HCT116 (cell line): Measurements from ENCODE around the gene ANKS1A. TPM values are rescaled to one million over a fixed set of nuclear protein-coding genes. Genes with fewer than 3 reads are reported as not detected.

Source experiments
- ATAC-seq: fragments of 200-7000 bp; cut with Tn5 transposase; 2 replicates; pipeline ENCODE4 v1.9.1; 2020; ENCODE audit warnings: mild to moderate bottlenecking, moderate library complexity
- BruUV-seq: library from RNA; stranded (reverse); fragments of 400-500 nt; replicated peaks from 2 replicates; lab custom pipeline; 2021; lab: Mats Ljungman, UMichigan
- CTCF ChIA-PET: fragments of 300-600 bp; sonication (Branson Sonifier 250); formaldehyde crosslinking; loops from one replicate; lab custom pipeline; 2021; ENCODE audit warnings: antibody characterized with exemption; lab: Charles Lee
- POLR2A ChIA-PET: fragments of 300-600, 350-600 bp; sonication (Branson Sonifier 250); formaldehyde crosslinking; loops from one replicate; lab custom pipeline; 2021; ENCODE audit warnings: antibody characterized with exemption; lab: Charles Lee
- RAD21 ChIA-PET, 2 experiments: fragments of 300-600 bp; sonication (Branson Sonifier 250); formaldehyde crosslinking; loops; one replicate each; lab custom pipeline; 2023; ENCODE audit warnings: low total read pairs in 2 of 2; ENCODE audit not compliant: uncharacterized antibody in 2 of 2, unreplicated experiment in 2 of 2, low non-redundant PET in 1 of 2; lab: Charles Lee
- DNase-seq: peaks from one replicate; pipeline ENCODE4 v3.0.0-alpha.2; 2010; ENCODE audit warnings: low read depth, low spot score
- H2AFZ ChIP-seq: fragments of 200-600 bp; shearing (Covaris generic), sonication (generic); 2 replicates; pipeline ENCODE4 v1.6.1; 2017; ENCODE audit warnings: low read depth, mixed run types, mixed read lengths, antibody characterized with exemption, low read length; ENCODE audit not compliant: poor library complexity, severe bottlenecking
- H3K27ac ChIP-seq: 2 replicates; pipeline ENCODE4 v1.5.1; 2012; ENCODE audit warnings: low read depth, low read length
- H3K27me3 ChIP-seq: fragments of 200-600 bp; sonication (generic); 2 replicates; pipeline ENCODE4 v1.6.1; 2016; ENCODE audit warnings: mixed run types, low read length, mixed read lengths; ENCODE audit not compliant: insufficient read depth
- H3K36me3 ChIP-seq, 2 experiments: fragments of 200-500 bp in 1 of 2; fragments of 200-600 bp in 1 of 2; sonication (Bioruptor generic) in 1 of 2; sonication (generic) in 1 of 2; 2 replicates each; pipeline versions ENCODE4 v1.5.1 to v1.6.1; 2014 to 2016; ENCODE audit warnings: low read length in 2 of 2, inconsistent platforms in 1 of 2, mixed read lengths in 1 of 2, mixed run types in 1 of 2; ENCODE audit not compliant: insufficient read depth in 2 of 2, control insufficient read depth in 1 of 2
- H3K4me1 ChIP-seq, 2 experiments: fragments of 200-600 bp in 1 of 2; sonication (generic) in 1 of 2; 2 replicates each; pipeline versions ENCODE4 v1.5.1 to v1.6.1; 2012 to 2017; ENCODE audit warnings: low read length in 2 of 2, inconsistent platforms in 1 of 2, mild to moderate bottlenecking in 1 of 2, mixed read lengths in 1 of 2, mixed run types in 1 of 2, moderate library complexity in 1 of 2; ENCODE audit not compliant: insufficient read depth in 2 of 2, control insufficient read depth in 1 of 2
- H3K4me2 ChIP-seq: fragments of 200-600 bp; sonication (generic); 2 replicates; pipeline ENCODE4 v1.6.1; 2017; ENCODE audit warnings: mixed run types, low read length, mixed read lengths
- H3K4me3 ChIP-seq, 2 experiments: fragments of 200-600 bp in 1 of 2; sonication (generic) in 1 of 2; replicated peaks in 1 of 2; 2 replicates each; pipeline ENCODE4 v1.5.1; 2011 to 2016; ENCODE audit warnings: low read length in 2 of 2, control low read depth in 1 of 2, low read depth in 1 of 2, mild to moderate bottlenecking in 1 of 2, mixed read lengths in 1 of 2, mixed run types in 1 of 2
- H3K79me2 ChIP-seq: fragments of 200-600 bp; sonication (generic); 2 replicates; pipeline ENCODE4 v1.6.1; 2017; ENCODE audit warnings: mild to moderate bottlenecking, mixed run types, low read length, moderate library complexity, mixed read lengths; ENCODE audit not compliant: insufficient read depth
- H3K9ac ChIP-seq: fragments of 200-600 bp; sonication (generic); 2 replicates; pipeline ENCODE4 v1.6.1; 2016; ENCODE audit warnings: low read length, mixed read lengths
- H3K9me2 ChIP-seq: fragments of 200-600 bp; sonication (generic), shearing (Covaris generic); 2 replicates; pipeline ENCODE4 v1.6.1; 2017; ENCODE audit warnings: mixed run types, mild to moderate bottlenecking, moderate library complexity; ENCODE audit not compliant: insufficient read depth
- H3K9me3 ChIP-seq, 2 experiments: fragments of 200-500 bp in 1 of 2; fragments of 200-600 bp in 1 of 2; sonication (Bioruptor generic) in 1 of 2; sonication (generic) in 1 of 2; 2 replicates each; pipeline ENCODE4 v1.6.1; 2014 to 2017; ENCODE audit warnings: low read length in 2 of 2, mixed read lengths in 2 of 2, inconsistent platforms in 1 of 2, low read depth in 1 of 2, mild to moderate bottlenecking in 1 of 2, mixed run types in 1 of 2, moderate library complexity in 1 of 2; ENCODE audit not compliant: control insufficient read depth in 1 of 2, insufficient read depth in 1 of 2
- H4K20me1 ChIP-seq: fragments of 200-600 bp; sonication (generic), shearing (Covaris generic); 2 replicates; pipeline ENCODE4 v1.6.1; 2017; ENCODE audit warnings: mixed run types, mild to moderate bottlenecking, moderate library complexity; ENCODE audit not compliant: insufficient read depth
- CBX3 ChIP-seq: IDR thresholded peaks from 2 replicates; pipeline ENCODE4 v1.6.1; 2012; ENCODE audit warnings: low read depth
- CEBPB ChIP-seq: IDR thresholded peaks from 2 replicates; pipeline ENCODE4 v1.6.1; 2012; ENCODE audit warnings: low read depth
- EGR1 ChIP-seq: IDR thresholded peaks from 2 replicates; pipeline ENCODE4 v1.6.1; 2012; ENCODE audit warnings: low read depth
- EZH2 ChIP-seq: fragments of 200-600 bp; sonication (generic); IDR thresholded peaks from 2 replicates; pipeline ENCODE4 v1.6.1; 2017; ENCODE audit warnings: antibody characterized with exemption, mixed run types
- EZH2phosphoT487 ChIP-seq: fragments of 200-600 bp; IDR thresholded peaks from 2 replicates; pipeline ENCODE4 v1.6.1; 2018; ENCODE audit warnings: antibody characterized with exemption, borderline replicate concordance
- FOSL1 ChIP-seq: IDR thresholded peaks from 2 replicates; pipeline ENCODE4 v1.6.1; 2012; ENCODE audit warnings: low read depth
- POLR2A ChIP-seq: IDR thresholded peaks from 2 replicates; pipeline ENCODE4 v1.7.0; 2011; ENCODE audit warnings: borderline replicate concordance; ENCODE audit not compliant: insufficient read depth, insufficient read length; ENCODE audit errors: extremely low read depth
- POLR2AphosphoS5 ChIP-seq: IDR thresholded peaks from 2 replicates; pipeline ENCODE4 v1.6.1; 2011; ENCODE audit warnings: mild to moderate bottlenecking, low read depth, low read length, moderate library complexity
- RAD21 ChIP-seq: IDR thresholded peaks from 2 replicates; pipeline ENCODE4 v1.6.1; 2012; ENCODE audit warnings: low read depth, mild to moderate bottlenecking
- SIN3A ChIP-seq: IDR thresholded peaks from 2 replicates; pipeline ENCODE4 v1.6.1; 2012; ENCODE audit warnings: low read depth
- SP1 ChIP-seq: IDR thresholded peaks from 2 replicates; pipeline ENCODE4 v1.6.1; 2012; ENCODE audit warnings: low read depth
- SRF ChIP-seq: IDR thresholded peaks from 2 replicates; pipeline ENCODE4 v1.6.1; 2012; ENCODE audit warnings: low read depth
- ZFX ChIP-seq: fragments of 450-650 bp; IDR thresholded peaks from 2 replicates; pipeline ENCODE4 v1.6.1; 2017
- ZNF274 ChIP-seq: fragments of 200-500 bp; sonication (Bioruptor generic); IDR thresholded peaks from 2 replicates; pipeline ENCODE4 v1.6.1; 2014; ENCODE audit warnings: mild to moderate bottlenecking, low read depth, low read length, inconsistent platforms
- intact Hi-C: fragments of 100-400 bp; cut with micrococcal nuclease; formaldehyde crosslinking; loops from 2 replicates; pipeline ENCODE4 v1.10.0; 2022
- total RNA-seq: library from RNA; stranded (reverse); gene quantifications from one replicate; pipeline ENCODE4 v1.2.1, GENCODE V29; 2021; ENCODE audit not compliant: unreplicated experiment
- TF ChIP-seq, protein P1 (sequence below): IDR thresholded peaks from 2 replicates; pipeline ENCODE4 v1.6.1; 2011; ENCODE audit warnings: mild to moderate bottlenecking, low read length, moderate library complexity; ENCODE audit not compliant: insufficient replicate concordance; ENCODE audit errors: extremely low read depth
- TF ChIP-seq, protein P2 (sequence below): IDR thresholded peaks from 2 replicates; pipeline ENCODE4 v1.6.1; 2012
- TF ChIP-seq, protein P3 (sequence below): IDR thresholded peaks from 2 replicates; pipeline ENCODE4 v1.6.1; 2012

Gene ANKS1A
- total RNA-seq, 1 experiment from 2014 or later, result 20.6 TPM

DNA sequence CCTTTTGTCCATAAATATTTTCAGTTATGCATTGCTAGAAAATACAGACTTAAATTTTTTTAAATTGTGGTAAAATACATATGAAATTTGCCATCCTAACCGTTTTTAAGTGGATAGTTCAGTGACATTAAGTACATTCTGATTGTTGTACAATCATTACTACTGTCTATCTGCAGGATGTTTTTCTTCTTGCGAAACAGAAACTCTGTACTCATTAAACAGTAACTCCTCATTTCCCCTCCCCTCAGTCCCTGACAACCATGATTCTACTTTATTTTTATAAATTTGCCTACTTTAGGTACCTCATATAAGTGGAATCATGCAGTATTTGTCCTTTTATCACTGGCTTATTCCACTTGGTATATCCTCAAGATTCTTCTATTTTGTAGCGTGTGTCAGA lies 22.5 kb upstream of the ANKS1A start:
- intact Hi-C loops, result no loop called here
- no peak for DNase-seq
- Histone ChIP-seq H3K4me2 (no peak overlapping the region), H3K27ac (no peak overlapping the region), H2AFZ (no peak overlapping the region), H3K9ac (no peak overlapping the region), H4K20me1 (no peaks in the 10 kb centered on the region), H3K36me3 (peaks cover 19 to 26% of the 10 kb centered on the region in 2 experiments; a peak in 3 of 4 replicates), H3K9me2 (no peaks in the 10 kb centered on the region), H3K9me3 (no peaks in the 10 kb centered on the region), H3K4me1 (no peaks in the 10 kb centered on the region), H3K27me3 (no peaks in the 10 kb centered on the region), H3K4me3 (no peak overlapping the region), H3K79me2 (no peaks in the 10 kb centered on the region)
- BruUV-seq, result no TSS peak
- no peak for ATAC-seq
- no peak for TF ChIP-seq EZH2phosphoT487
- no peak for TF ChIP-seq SRF
- no peak for TF ChIP-seq SP1
- TF ChIP-seq CBX3, result no peak
- no peak for TF ChIP-seq POLR2AphosphoS5
- TF ChIP-seq, protein P1, sequence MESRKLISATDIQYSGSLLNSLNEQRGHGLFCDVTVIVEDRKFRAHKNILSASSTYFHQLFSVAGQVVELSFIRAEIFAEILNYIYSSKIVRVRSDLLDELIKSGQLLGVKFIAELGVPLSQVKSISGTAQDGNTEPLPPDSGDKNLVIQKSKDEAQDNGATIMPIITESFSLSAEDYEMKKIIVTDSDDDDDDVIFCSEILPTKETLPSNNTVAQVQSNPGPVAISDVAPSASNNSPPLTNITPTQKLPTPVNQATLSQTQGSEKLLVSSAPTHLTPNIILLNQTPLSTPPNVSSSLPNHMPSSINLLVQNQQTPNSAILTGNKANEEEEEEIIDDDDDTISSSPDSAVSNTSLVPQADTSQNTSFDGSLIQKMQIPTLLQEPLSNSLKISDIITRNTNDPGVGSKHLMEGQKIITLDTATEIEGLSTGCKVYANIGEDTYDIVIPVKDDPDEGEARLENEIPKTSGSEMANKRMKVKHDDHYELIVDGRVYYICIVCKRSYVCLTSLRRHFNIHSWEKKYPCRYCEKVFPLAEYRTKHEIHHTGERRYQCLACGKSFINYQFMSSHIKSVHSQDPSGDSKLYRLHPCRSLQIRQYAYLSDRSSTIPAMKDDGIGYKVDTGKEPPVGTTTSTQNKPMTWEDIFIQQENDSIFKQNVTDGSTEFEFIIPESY, result no peak
- TF ChIP-seq FOSL1, result no peak
- TF ChIP-seq, protein P2, sequence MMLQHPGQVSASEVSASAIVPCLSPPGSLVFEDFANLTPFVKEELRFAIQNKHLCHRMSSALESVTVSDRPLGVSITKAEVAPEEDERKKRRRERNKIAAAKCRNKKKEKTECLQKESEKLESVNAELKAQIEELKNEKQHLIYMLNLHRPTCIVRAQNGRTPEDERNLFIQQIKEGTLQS, result no peak
- TF ChIP-seq ZNF274, result no peak
- no peak for TF ChIP-seq ZFX
- no peak for TF ChIP-seq EZH2
- TF ChIP-seq CEBPB, result no peak
- TF ChIP-seq EGR1, result no peak
- TF ChIP-seq POLR2A, result no peak
- TF ChIP-seq, protein P3, sequence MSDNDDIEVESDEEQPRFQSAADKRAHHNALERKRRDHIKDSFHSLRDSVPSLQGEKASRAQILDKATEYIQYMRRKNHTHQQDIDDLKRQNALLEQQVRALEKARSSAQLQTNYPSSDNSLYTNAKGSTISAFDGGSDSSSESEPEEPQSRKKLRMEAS, result no peak
- no peak for TF ChIP-seq RAD21
- no peak for TF ChIP-seq SIN3A
- RAD21 ChIA-PET, result no interaction called here
- POLR2A ChIA-PET, result no interaction called here
- CTCF ChIA-PET, result no interaction called here
